Measurements from ENCODE around the gene TAF4.
"Not testable (repeated sequence)": the region's sequence is repeated elsewhere in the genome, so short reads cannot be mapped to it uniquely, and the experiment has no call there.

TAF4 gene, protein sequence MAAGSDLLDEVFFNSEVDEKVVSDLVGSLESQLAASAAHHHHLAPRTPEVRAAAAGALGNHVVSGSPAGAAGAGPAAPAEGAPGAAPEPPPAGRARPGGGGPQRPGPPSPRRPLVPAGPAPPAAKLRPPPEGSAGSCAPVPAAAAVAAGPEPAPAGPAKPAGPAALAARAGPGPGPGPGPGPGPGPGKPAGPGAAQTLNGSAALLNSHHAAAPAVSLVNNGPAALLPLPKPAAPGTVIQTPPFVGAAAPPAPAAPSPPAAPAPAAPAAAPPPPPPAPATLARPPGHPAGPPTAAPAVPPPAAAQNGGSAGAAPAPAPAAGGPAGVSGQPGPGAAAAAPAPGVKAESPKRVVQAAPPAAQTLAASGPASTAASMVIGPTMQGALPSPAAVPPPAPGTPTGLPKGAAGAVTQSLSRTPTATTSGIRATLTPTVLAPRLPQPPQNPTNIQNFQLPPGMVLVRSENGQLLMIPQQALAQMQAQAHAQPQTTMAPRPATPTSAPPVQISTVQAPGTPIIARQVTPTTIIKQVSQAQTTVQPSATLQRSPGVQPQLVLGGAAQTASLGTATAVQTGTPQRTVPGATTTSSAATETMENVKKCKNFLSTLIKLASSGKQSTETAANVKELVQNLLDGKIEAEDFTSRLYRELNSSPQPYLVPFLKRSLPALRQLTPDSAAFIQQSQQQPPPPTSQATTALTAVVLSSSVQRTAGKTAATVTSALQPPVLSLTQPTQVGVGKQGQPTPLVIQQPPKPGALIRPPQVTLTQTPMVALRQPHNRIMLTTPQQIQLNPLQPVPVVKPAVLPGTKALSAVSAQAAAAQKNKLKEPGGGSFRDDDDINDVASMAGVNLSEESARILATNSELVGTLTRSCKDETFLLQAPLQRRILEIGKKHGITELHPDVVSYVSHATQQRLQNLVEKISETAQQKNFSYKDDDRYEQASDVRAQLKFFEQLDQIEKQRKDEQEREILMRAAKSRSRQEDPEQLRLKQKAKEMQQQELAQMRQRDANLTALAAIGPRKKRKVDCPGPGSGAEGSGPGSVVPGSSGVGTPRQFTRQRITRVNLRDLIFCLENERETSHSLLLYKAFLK

DNA sequence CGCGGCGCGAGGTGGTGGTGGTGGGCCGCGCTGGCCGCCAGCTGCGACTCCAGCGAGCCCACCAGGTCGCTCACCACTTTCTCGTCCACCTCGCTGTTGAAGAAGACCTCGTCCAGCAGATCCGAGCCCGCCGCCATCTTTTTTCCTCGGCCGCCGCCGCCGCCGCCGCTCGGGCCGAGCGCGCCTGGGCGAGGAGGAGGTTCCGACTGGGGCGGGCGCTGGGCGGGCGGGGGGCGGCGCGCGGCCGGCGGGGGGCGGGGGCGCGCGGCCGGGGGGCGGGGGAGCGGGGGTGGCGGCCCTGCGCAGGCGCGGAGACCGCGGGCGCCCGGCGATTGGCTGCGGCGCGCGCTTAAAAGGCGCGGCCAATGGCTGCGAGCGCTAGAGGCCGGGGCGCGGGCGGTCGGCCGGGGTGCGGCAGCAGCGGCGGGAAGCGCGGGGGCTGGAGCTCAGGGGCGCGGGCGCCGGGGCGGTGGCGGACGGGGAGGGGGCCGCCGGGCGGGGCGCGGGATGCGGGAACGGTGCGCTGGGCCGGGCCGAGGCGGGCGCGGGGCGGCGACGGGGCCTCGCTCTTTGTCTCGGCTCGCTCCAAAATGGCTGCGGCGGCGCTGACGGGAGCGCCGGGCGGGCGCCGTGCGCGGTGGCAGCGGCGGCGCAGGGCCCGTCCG, at the start of gene TAF4:
TSS of gene TAF4 (minus strand) at position 208 of the 665 bp plus-strand sequence. CDS start at position 137, 71 bp downstream.
- peak; percentile 84 for DNase-seq

DNA sequence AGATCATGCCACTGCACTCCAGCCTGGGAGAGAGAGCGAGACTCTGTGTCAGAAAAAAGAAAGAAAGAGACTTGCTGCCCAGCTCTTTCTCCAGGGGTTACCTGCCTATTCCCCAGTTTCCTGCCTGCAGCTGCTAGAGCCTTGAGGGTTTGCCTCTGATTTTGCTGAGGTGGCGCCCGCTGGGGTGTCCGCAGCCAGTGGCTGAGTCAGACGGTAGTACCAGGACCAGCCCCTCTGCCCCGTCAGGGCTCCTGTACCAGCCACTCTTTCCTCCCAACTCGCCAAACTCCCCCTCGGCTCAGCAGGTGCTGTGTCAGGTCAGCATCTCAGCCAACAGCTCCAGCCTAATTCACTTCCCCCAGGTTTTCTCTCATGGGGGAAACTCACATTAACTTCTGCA, 49.2 kb upstream of the TAF4 start:
- DNase-seq = no peak

DNA sequence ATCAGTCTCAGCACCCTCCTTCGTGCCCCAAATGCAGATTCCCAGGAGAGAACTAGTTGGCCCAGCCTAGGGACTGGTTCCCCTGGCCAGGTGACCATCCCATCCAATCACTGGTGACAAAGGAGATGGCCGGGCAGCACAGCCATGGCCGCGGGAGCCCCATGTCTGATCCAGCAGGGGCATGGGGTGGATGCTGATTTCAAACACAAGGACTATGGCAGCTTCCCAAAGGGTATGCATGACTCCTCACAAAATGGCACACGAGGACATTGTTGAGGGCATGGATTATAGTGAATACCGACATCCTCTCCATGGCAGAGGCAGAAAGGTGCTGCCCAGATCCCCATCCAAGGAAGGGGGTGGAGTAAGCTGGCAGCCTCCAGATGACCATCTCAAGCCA, 46.7 kb upstream of the TAF4 start:
- DNase-seq = no peak

DNA sequence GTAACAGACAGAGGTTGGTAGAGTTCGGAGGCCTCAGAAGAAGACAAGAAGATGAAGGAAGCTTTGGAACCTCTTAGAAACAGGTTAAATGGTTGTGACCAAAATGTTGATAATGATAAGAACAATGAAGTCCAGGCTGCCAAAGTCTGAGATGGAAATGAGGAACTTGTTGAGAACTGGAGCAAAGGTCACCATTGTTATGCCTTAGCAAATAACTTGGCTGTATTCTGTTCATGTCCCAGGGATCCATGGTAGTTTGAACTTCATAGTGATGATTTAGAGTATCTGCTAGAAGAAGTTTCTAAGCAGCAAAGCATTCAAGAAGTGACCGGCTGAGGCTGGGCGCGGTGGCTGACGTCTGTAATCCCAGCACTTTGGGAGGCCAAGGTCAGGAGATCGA, 45.5 kb upstream of the TAF4 start:
- no peak for DNase-seq

DNA sequence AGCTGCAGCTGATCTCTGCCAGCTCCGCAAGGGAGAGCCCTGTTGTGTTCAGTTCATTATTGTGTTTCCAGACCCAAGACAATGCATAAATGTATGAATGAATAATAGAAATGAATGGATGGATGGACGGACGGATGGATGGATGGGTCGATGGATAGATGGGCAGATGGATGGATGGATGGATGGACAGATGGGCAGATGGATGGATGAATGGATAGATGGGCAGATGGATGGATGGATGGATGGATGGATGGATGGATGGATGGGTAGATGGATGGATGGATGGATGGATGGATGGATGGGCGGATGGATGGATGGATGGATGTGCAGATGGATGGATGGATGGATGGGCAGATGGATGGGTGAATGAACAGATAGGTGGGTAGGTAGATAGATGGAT, 39.9 kb upstream of the TAF4 start:
- DNase-seq = no peak

DNA sequence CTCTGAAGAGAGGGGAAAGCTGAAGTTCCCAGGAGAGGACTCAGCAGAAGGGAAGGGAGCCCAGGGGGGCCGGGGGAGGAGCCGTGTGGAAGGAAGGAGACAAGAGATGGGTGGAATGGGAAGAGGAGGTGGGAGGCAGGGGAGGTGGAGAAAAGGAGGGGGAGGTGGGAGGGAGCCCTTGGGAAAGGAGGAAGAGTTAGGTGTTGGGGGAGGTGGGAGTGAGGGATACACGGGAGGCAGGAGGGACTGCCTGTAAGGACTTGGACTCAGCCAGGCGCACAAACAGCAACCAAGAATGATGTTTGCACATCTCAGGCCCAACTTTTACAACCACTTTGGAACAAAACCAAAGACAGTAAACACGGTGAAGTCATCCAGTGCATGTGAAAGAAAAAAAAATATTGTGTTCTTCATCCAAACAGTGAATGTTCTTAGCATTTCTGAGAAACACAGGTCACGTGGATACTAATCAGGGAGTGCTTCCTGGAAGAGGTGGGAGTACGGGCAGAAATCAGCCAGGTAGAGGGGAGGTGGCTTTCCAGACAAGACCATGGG, 39.2 kb upstream of the TAF4 start:
- no peak for DNase-seq

DNA sequence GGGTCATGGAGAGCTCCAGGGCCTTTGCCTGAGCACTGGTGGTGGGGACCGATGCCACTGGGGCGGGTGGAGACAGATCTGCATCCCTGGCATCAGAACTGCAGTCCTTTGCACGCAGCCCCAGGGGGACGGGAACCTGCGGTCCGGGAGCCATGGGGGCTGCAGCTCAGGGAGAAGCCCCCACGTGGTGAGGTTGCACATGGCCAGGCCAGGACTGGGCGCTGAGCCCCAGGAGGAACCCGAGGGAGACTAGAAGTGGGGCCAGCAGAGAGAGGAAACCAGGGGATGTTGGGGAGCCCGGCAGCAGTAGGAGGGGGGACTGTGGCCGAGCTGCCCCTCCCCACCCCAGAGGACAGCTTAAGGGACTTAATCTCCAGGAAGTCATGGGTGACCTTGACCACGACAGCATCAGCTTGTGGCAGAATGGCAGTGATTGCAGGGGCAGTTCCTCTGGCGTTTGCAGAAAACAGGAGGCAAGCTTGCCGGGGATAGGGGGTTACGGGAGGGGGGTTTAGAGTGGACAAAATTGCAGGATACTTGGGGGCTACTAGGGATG, 38.6 kb upstream of the TAF4 start:
- no peak for DNase-seq

DNA sequence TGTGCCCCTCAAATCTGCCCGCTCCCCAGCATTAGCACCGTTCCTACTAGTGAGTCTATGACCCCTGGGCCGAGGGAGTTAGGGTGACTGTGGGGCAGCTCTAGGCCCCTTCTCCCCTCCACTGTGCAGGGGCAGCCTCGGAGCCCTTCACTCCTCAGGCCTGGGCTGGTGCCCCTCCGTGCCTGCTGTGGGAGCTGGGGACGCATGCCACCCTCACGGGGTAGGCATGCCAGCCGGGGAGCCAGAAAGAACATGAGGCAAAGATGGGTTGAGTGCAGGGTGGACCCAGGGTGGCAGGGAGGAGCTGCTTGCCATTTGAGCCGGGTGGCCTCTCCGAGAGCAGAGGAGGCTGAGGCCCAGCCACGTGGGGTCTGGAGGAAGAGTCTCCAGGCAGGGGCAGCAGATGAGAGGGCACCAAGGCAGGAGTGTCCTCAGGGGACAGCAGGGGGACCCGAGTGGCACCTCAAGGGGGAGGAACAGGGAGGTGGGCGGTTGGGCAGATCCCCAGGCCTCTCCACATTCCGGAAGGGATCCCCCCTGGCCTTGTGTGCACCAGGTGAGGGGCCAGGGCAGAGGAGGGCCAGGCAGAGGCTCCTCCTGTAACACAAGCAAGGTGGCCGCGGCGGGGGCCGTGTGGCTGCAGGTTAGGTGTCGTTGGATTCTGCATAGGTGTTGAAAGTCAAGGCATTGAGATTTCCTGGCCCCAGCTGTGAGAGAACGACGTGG, 38.0 kb upstream of the TAF4 start:
- DNase-seq = no peak

DNA sequence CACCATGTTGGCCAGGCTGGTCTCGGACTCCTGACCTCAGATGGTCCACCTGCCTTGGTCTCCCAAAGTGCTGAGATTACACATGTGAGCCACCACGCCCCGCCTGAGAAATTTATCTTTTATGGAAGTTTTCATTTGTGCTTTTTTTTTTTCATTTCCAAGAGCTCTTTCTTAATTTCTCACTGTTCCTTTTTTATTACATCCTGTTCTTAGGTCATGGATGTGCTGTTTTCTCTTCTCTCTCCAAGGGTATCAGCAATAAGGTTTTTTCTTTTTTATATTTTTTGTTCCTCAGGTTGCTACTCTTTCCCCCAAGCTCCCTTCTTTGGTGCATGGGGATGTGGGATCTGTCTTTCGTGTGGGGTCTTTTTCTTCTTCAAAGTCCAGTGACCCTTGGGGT, 35.4 kb upstream of the TAF4 start:
- DNase-seq = no peak

DNA sequence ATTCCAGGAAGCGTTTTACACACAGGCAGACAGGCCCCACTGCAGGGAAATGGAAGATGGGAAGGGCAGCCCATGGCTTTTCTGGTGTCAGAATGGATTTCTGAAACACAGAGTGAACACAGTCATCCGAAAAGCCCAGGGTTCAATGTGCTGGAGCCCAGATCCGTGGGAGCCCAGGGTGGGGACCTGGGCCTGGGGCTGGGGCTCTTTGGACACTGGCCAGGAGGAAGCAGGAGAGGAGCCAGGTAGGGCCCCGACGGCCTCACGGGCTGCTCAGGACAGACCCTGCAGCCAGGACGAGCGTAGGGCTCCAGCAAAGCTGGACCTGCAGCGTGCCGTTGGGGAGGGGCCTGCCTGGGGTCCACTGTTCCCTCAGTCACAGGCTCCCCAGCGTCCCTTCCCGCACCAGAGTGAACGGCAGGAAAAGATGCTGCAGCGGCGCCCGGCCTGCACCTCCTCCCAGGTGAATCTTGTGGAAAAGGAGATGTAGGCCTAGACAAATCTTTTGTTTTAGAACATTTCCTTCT, 32.3 kb upstream of the TAF4 start:
- no peak for DNase-seq

DNA sequence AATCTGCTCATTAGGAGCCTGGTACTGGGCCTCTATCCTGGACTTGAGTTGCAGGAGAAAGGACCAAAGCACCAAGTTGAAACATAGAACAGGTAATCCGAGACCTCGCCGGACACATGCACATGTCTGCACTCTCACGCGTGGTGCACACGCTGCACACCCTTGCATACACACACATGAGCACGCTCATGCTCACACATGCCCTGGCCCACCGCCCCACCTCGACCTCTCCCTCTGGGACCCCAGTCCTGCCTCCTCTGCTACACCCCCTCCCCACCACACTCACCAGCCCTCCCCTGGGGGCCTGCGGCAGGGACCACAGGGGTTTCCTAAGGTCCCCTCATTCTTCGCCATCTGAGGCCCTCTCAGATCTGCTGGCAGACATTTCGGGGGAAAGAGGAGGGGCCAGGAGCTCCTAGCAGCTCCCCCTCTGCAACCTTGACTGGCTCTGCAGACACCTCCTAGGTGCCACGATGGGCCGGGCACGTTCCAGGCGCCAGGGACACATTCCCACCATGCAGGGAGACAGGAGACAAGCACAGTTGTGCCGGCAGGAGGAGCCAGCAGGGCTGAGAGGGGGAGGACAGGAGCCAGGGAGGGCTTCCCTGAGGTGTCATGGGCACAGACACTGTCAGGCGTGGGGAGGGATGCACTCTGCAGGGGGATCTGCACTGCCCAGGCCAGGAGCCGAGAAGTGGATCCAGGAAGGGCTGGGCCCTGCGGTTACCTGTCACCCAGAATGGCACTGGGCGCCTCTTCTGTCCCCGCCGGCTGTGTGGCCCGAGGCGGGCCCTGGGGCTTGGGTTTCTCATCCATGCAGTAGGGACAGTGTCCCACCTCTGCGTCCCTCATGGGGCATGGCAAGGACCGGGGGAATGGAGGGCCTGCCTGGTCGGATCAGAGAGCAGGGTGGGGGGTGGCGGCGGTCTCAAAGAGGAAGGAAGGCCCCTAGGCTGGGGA, 31.0 kb upstream of the TAF4 start:
- DNase-seq = no peak

DNA sequence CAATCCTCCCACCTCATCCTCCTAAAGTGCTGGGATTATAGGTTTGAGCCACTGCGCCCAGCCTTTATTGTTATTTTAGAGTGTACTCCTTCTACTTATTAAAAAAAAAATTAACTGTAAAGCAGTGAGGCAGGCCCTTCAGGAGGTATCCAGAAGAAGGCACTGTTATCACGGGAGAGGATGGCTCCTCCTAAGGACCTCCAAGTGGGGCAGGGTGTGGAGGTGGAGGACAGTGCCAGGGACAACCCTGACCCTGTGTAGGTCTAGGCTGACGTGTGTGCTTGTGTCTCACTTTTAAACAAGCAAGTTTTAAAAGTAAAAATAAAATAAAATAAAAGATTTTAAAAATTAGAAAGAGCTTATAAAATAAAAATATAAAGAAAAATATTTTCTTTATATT, 23.7 kb upstream of the TAF4 start:
- no peak for DNase-seq

DNA sequence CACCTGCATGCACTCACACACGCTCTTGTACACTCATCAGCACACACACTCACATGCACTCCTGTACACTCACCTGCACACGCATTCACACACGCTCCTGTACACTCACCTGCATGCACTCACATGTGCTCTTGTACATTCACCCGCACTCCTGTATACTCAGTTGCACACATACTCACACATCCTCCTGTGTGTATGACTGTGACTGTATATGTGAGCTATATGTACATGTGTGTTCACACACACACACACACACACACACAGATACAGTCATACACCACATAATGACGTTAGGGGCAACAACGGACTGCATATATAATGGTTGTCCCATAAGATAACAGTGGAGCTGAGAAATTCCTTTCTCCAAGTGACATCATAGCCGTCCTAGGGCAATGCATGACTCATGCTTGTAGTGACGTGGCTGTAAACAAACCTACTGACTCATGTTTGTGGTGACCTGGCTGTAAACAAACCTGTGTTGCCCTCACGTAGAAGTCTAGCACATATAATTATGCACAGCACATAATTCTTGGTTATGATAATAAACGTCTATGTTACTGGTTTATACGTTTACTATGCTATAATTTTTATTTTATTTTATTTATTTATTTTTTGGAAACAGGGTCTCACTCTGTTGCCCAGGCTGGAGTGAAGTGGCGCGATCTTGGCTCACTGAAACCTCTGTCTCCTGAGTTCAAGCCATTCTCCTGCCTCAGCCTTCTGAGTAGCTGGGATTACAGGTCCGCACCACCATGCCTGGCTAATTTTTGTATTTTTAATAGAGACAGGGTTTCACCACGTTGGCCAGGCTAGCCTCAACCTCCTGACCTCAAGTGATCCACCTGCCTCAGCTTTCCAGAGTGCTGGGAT, 22.8 kb upstream of the TAF4 start:
- DNase-seq = peak; percentile 91

DNA sequence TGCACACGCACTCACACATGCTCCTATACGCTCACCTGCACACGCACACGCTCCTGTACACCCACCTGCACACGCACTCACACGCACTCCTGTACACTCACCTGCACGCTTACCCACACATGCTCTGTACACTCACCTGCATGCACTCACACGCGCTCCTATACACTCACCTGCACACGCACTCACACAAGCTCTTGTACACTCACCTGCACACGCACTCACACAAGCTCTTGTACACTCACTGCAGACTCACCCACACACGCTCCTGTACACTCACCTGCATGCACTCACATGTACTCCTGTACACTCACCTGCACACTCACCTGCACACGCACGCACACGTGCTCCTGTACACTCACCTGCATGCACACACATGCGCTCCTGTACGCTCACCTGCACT, 22.0 kb upstream of the TAF4 start:
- no peak for DNase-seq

DNA sequence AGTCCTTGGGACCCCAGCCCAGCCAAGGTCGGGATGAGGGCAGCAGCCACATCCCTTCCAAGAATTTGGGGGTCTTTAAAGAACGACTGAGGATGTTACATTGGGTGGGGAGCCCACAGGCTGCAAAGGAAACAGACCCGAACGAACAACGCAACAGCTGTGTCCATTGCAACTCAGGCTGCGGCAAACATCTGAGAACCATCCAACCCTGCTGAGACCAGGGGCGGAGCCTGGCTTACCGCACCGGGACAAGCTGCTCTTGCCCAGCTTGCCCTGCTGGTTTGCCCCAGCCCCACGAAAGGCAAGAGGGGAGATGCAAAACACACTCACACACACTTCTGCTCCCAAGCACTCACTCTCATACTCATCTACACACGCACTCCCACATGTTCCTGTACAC, 21.5 kb upstream of the TAF4 start:
- peak; percentile 71 for DNase-seq

DNA sequence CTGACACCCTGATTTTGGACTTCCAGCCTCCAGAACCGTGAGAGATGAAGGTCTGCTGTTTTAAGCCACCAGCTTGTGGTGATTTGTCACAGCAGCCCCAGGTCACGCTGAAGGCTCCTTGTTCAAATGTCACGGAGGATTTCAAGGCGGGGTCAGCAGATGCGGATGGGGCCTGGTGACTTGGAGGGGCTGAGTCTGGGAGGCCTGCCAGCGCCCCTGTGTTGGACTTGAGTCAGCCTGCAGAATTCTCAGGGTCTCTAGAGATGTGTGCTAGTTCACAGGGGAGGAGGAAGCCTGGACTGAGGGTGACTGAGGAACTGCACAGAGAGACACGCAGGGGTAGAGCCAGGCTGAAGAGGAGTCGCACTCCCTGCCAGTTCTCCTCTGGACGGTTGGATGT, 19.5 kb upstream of the TAF4 start:
- no peak for DNase-seq

DNA sequence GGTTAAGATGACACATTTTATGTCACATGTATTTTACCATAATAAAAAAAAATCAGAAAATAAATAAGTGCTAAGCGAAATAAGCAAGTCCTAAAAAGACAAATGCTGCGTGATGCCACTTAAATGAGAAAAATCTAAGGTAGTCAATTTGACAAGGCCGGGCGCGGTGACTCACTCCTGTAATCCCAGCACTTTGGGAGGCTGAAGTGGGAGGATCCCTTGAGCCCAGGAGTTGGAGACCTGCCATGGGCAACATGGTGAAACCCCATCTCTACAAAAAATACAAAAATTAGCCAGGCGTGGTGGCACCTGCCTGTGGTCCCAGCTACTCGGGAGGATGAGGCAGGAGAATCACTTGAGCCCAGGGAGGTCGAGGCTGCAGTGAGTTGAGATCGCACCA, 18.5 kb upstream of the TAF4 start:
- not testable (repeated sequence) for DNase-seq

DNA sequence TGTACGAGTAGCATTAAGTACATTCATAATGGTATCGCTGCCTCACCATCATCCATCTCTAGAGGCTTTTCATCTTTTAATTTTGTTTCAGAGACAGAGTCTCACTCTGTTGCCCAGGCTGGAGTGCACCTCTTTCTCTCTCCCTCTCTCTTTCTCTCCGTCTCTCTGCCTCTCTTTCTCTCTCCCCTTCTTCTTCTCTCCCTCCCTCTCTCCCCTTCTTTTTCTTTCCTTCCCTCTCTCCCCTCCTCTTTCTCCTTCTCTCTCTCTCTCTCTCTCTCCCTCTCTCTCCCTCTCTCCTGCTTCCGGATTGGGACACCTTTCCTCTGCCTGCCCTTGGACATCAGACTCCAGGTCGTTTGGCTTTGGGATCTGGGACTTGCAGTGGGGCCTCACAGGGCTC, 17.6 kb upstream of the TAF4 start:
- no peak for DNase-seq
